AG04449 (cell line): ENCODE results near the gene NUMBL.

Experiments used
- CTCF ChIA-PET: fragments of 350-600 bp; formaldehyde crosslinking; extraction: SDS; loops from one replicate; lab custom pipeline; 2021; ENCODE audit warnings: antibody characterized with exemption; lab: Yijun Ruan, JAX
- POLR2A ChIA-PET: fragments of 400-600, 350-600 bp; formaldehyde crosslinking; extraction: SDS; loops from one replicate; lab custom pipeline; 2020; ENCODE audit warnings: antibody characterized with exemption, inconsistent platforms; lab: Yijun Ruan, JAX
- DNase-seq: peaks from one replicate; pipeline ENCODE4 v3.0.0-alpha.2; 2010; ENCODE audit warnings: low read depth, low spot score
- H3K4me3 ChIP-seq: 2 replicates; pipeline ENCODE4 v1.5.1; 2011; ENCODE audit warnings: low read depth, mild to moderate bottlenecking, control low read depth, low read length
- CTCF ChIP-seq: IDR thresholded peaks from one replicate; pipeline ENCODE4 v1.5.1; 2011; ENCODE audit warnings: mild to moderate bottlenecking, moderate library complexity, low read length, control low read depth, inconsistent platforms; ENCODE audit not compliant: insufficient read depth; ENCODE audit errors: missing control alignments

Gene NUMBL

GRCh38 chr19:40646743-40647254, 43.7 kb downstream of the NUMBL start:
- CTCF ChIA-PET, result interaction anchor here (1.4 to 6.2 kb wide), 4 partner anchors 11 to 30 kb away, joined by 6 to 139 read pairs (median 14); no protein-coding TSS in a partner anchor
- no peak for DNase-seq
- TF ChIP-seq CTCF, result no peak
- H3K4me3 ChIP-seq, result no peak overlapping the region
- POLR2A ChIA-PET, result interaction anchor here (0.6 to 1.1 kb wide), 2 partner anchors 12 to 31 kb away, joined by 3 to 4 read pairs; no protein-coding TSS in a partner anchor

GRCh38 chr19:40642757-40643305, 47.6 kb downstream of the NUMBL start:
- no peak for DNase-seq
- ChIA-PET CTCF (interaction anchor here (1.1 to 6.2 kb wide), 3 partner anchors 9 to 40 kb away, joined by 4 to 139 read pairs (median 8); no protein-coding TSS in a partner anchor), POLR2A (no interaction called here)
- no peak for TF ChIP-seq CTCF
- H3K4me3 ChIP-seq, result no peak overlapping the region

GRCh38 chr19:40642051-40642706, 48.3 kb downstream of the NUMBL start:
- no peak for DNase-seq
- ChIA-PET CTCF (interaction anchor here (1.0 to 6.2 kb wide), 4 partner anchors 9 to 39 kb away, joined by 3 to 139 read pairs (median 6); no protein-coding TSS in a partner anchor), POLR2A (no interaction called here)
- H3K4me3 ChIP-seq, result no peak overlapping the region
- TF ChIP-seq CTCF, result no peak

GRCh38 chr19:40641281-40641680, 49.2 kb downstream of the NUMBL start:
- TF ChIP-seq CTCF, result no peak
- POLR2A ChIA-PET, result no interaction called here
- CTCF ChIA-PET, result interaction anchor here (1.0 to 6.2 kb wide), 2 partner anchors 8 to 22 kb away, joined by 3 to 139 read pairs; no protein-coding TSS in a partner anchor
- no peak overlapping the region for H3K4me3 ChIP-seq
- no peak for DNase-seq

- POLR2A ChIA-PET, result no interaction called here
Measured at GRCh38 chr19:40640744-40641143, 49.7 kb downstream of the NUMBL start.

More at GRCh38 chr19:40640744-40641143, 49.7 kb downstream of the NUMBL start:
- no peak for TF ChIP-seq CTCF
- CTCF ChIA-PET, result interaction anchor here (0.8 kb wide), 2 partner anchors 11 to 111 kb away, joined by 3 read pairs; no protein-coding TSS in a partner anchor
- no peak for DNase-seq
- H3K4me3 ChIP-seq, result no peak overlapping the region
